ENCODE data around the gene JARID2. TPM values are rescaled to one million over a fixed set of nuclear protein-coding genes. Genes with fewer than 3 reads are reported as not detected.

JARID2 gene
- total and polyA plus RNA-seq, 2 of the 13 experiments (the other 11 are each of a cell fraction or from before 2014, with no cell fraction given), result 7.5 to 10.3 TPM

GRCh38 chr6:15263780-15264374 is 18.0 kb downstream of the JARID2 start:
- Histone ChIP-seq H3K4me2 (ENCODE audit: low read depth, low read length) (no peak overlapping the region), H3K27ac (ENCODE audit: extremely low read length, insufficient read depth, low read length) (no peak overlapping the region), H2AFZ (ENCODE audit: low read length) (no peak overlapping the region), H3K79me2 (ENCODE audit: insufficient read depth, low read length) (peaks cover 92% of the 10 kb centered on the region), H4K20me1 (ENCODE audit: insufficient read depth, low read length) (peaks cover 7% of the 10 kb centered on the region; the same call in 1 of the 2 replicates), H3K36me3 (replicated peaks in 1 of 2; ENCODE audit: control insufficient read depth in 1 of 2, insufficient read depth in 2 of 2, low read length in 2 of 2) (no peaks in the 10 kb centered on the region), H3K27me3 (ENCODE audit: control insufficient read depth in 1 of 2, insufficient read depth in 2 of 2, low read length in 2 of 2) (no peaks in the 10 kb centered on the region), H3K9ac (ENCODE audit: insufficient read depth, low read depth, low read length) (no peak overlapping the region), H3K4me3 (replicated peaks in 1 of 3; ENCODE audit: insufficient read depth in 1 of 3, low read depth in 2 of 3, low read length in 3 of 3) (no peak overlapping the region), H3K4me1 (ENCODE audit: insufficient read depth, low read length) (peaks cover 52% of the 10 kb centered on the region), H3K9me3 (ENCODE audit: low read length) (no peaks in the 10 kb centered on the region)
- TF ChIP-seq PAWR (CRISPR knock-in tag; IDR thresholded peaks at IDR 0.05; ENCODE audit: borderline replicate concordance) (no peak), ZNF10 (CRISPR knock-in tag; IDR thresholded peaks at IDR 0.05; ENCODE audit: borderline replicate concordance, low read depth) (no peak), ZFP37 (CRISPR knock-in tag; IDR thresholded peaks at IDR 0.05; ENCODE audit: borderline replicate concordance) (no peak), LRRFIP1 (CRISPR knock-in tag; conservative IDR thresholded peaks at IDR 0.05) (no peak), PHF20 (CRISPR knock-in tag; IDR thresholded peaks at IDR 0.05) (no peak), ZNF878 (CRISPR knock-in tag; IDR thresholded peaks at IDR 0.05) (no peak), FOXA3 (CRISPR knock-in tag; IDR thresholded peaks at IDR 0.05) (no peak), ZNF674 (CRISPR knock-in tag; IDR thresholded peaks at IDR 0.05; ENCODE audit: low read depth) (no peak), ZSCAN31 (CRISPR knock-in tag; IDR thresholded peaks at IDR 0.05; ENCODE audit: low read depth) (no peak), TP53 (CRISPR knock-in tag; conservative IDR thresholded peaks at IDR 0.05) (no peak), ESRRA (CRISPR knock-in tag; IDR thresholded peaks at IDR 0.05; ENCODE audit: low read depth) (no peak), ZNF264 (CRISPR knock-in tag; IDR thresholded peaks at IDR 0.05) (no peak), SALL2 (CRISPR knock-in tag; IDR thresholded peaks at IDR 0.05) (no peak)
- BruUV-seq (replicated peaks), result no TSS peak
- POLR2A ChIA-PET, result interaction anchor here (1.1 kb wide), 1 partner anchor 19 kb away, joined by 4 read pairs; no protein-coding TSS in a partner anchor
- DNase-seq (ENCODE audit: low spot score) (no peak), ATAC-seq (no peak), FAIRE-seq (no peak)
- intact Hi-C loops (cut with micrococcal nuclease; ENCODE audit: unreplicated experiment), result no loop called here
- CTCF ChIA-PET (ENCODE audit: low intra/inter-chr PET ratio, low total read pairs), result no interaction called here
- in situ Hi-C loops (cut with HindIII; ENCODE audit: extremely low pct_ligation_motif_present, low pct_unique_long_range_greater_than_20kb), result no loop called here
- 90% methylated on average over 13 of the region's 13 CpGs for WGBS (ENCODE audit: low lambda C conversion rate)

Data from HepG2 (cell line).